Spleen (tissue), 11 donors: Measurements from ENCODE around the gene LYRM7. TPM values are rescaled to one million over a fixed set of nuclear protein-coding genes. Genes with fewer than 3 reads are reported as not detected.
A peak's percentile ranks its signal among the peaks of the same experiment; 100 is the strongest.

Experiments used
- DNase-seq: peaks from one replicate; pipeline ENCODE4 v3.0.0-alpha.2; 2020
- H3K27ac ChIP-seq, 8 donors: fragments of 200-600 bp; sonication (generic) in 7 of 8; 1 replicate in 4 of 8; 2 replicates in 4 of 8; pipeline versions ENCODE4 v1.5.0 to v1.8.0; 2016 to 2021; ENCODE audit warnings: inconsistent platforms in 4 of 8, mild to moderate bottlenecking in 4 of 8, moderate library complexity in 1 of 8
- H3K27me3 ChIP-seq, 7 donors: fragments of 200-600 bp; sonication (generic) in 6 of 7; replicated peaks in 1 of 7; 1 replicate in 4 of 7; 2 replicates in 3 of 7; pipeline versions ENCODE4 v1.5.0 to v1.8.0; 2016 to 2021; ENCODE audit warnings: inconsistent platforms in 3 of 7, mild to moderate bottlenecking in 1 of 7
- H3K36me3 ChIP-seq, 6 donors: fragments of 200-600 bp; sonication (generic) in 5 of 6; 1 replicate in 4 of 6; 2 replicates in 2 of 6; pipeline versions ENCODE4 v1.5.0 to v1.8.0; 2016 to 2021; ENCODE audit warnings: inconsistent platforms in 2 of 6
- H3K4me1 ChIP-seq, 6 donors: fragments of 200-600 bp; sonication (generic) in 5 of 6; 1 replicate in 3 of 6; 2 replicates in 3 of 6; pipeline versions ENCODE4 v1.5.0 to v1.8.0; 2016 to 2021; ENCODE audit warnings: inconsistent platforms in 3 of 6
- H3K4me3 ChIP-seq, 8 donors: fragments of 200-600 bp; sonication (generic) in 7 of 8; 1 replicate in 4 of 8; 2 replicates in 4 of 8; pipeline versions ENCODE4 v1.5.0 to v1.8.0; 2016 to 2021; ENCODE audit warnings: inconsistent platforms in 4 of 8, mild to moderate bottlenecking in 4 of 8, moderate library complexity in 2 of 8
- H3K9me3 ChIP-seq, 8 donors: fragments of 200-600 bp; sonication (generic) in 7 of 8; 1 replicate in 4 of 8; 2 replicates in 4 of 8; pipeline versions ENCODE4 v1.5.0 to v1.8.0; 2016 to 2021; ENCODE audit warnings: inconsistent platforms in 4 of 8
- CTCF ChIP-seq, 11 experiments: fragments of 200-600 bp in 7 of 11; fragments of 450-650 bp in 4 of 11; sonication (generic) in 4 of 11; IDR thresholded peaks in 8 of 11; conservative IDR thresholded peaks in 3 of 11; 1 replicate in 7 of 11; 2 replicates in 4 of 11; pipeline versions ENCODE4 v1.4.0 to v1.8.0; 2016 to 2021; ENCODE audit warnings: antibody characterized with exemption in 11 of 11, inconsistent platforms in 4 of 11, mild to moderate bottlenecking in 1 of 11
- POLR2A ChIP-seq, 3 donors: fragments of 450-650 bp; IDR thresholded peaks; one replicate each; pipeline ENCODE4 v1.5.1; 2017; ENCODE audit warnings: antibody characterized with exemption in 3 of 3, mild to moderate bottlenecking in 1 of 3
- POLR2AphosphoS5 ChIP-seq, 3 donors: sonication (generic); formaldehyde crosslinking; IDR thresholded peaks; one replicate each; pipeline ENCODE4 v1.5.1; 2017; ENCODE audit warnings: antibody characterized with exemption in 3 of 3
- WGBS, 5 donors: extraction: QIAGEN DNeasy Blood & Tissue Kit in 3 of 5; methylation state at CpG; one replicate each; pipeline versions ENCODE4 v1.1.5 to v1.1.7; 2013 to 2018; 5-methylcytosine and 5-hydroxymethylcytosine counted together
- intact Hi-C: fragments of 100-400 bp; cut with DNase I; formaldehyde crosslinking; loops from one replicate; pipeline ENCODE4 v1.15.0; 2023; ENCODE audit warnings: low total_unique reads
- polyA plus RNA-seq, 3 donors: library from polyadenylated mRNA; stranded (reverse); fragments of 200-250 nt; gene quantifications; one replicate each; pipeline ENCODE4 v1.2.1, GENCODE V29; 2013
- total RNA-seq, 7 donors: library from RNA; depleted of rRNA in 3 of 7; stranded (reverse); fragments of >200 nt in 3 of 7; fragmentation: NEBNext Ultra II Directional in 4 of 7; extraction: Animal tissue kit (Norgen Biotek cat#: 25700) in 4 of 7; gene quantifications; one replicate each; pipeline versions ENCODE4 v1.1.0 to v1.2.1, GENCODE V29; 2016 to 2021
- donor health status: healthy with polysubstance abuse.
- donor health status: DM: no; HTN: no; CAD: no; lungs with moderate emphysema.
- donor health status: DM: no; HTN: no; CAD: no.
- donor health status: Bipolar disorder and iron deficiency.
- donor health status: healthy.
- donor health status: DM: no; HTN: no; CAD: no.
- donor health status: DM: yes; HTN: yes; CAD: no.

Gene LYRM7
- total and polyA plus RNA-seq, 10 donors: 3.2 to 13.3 (median 9.0) TPM

- intact Hi-C loops: loop anchor here (10.0 kb wide), 3 partner anchors 97 to 247 kb away; partner anchors contain the start of gene CDC42SE2
- H3K36me3 ChIP-seq: peaks cover 0 to 4% (median 2%) of the 10 kb centered on the region in 6 donors
- H3K27me3 ChIP-seq: no peaks in the 10 kb centered on the region
- H3K4me1 ChIP-seq: peaks cover 33 to 52% (median 41%) of the 10 kb centered on the region in 6 donors
- TF ChIP-seq POLR2AphosphoS5 (IDR thresholded peaks at IDR 0.05) (no peak), CTCF (IDR thresholded peaks at IDR 0.05 in 8 of 11, conservative IDR thresholded peaks at IDR 0.05 in 3 of 11) (no peak), POLR2A (IDR thresholded peaks at IDR 0.05) (no peak)
- 89 to 93% (median 91%) methylated on average over 5 of the region's 5 CpGs for WGBS, 5 donors
- H3K9me3 ChIP-seq: no peaks in the 10 kb centered on the region
- H3K4me3 ChIP-seq: no peak overlapping the region
- DNase-seq: no peak
- H3K27ac ChIP-seq: no peak overlapping the region
Observed at GRCh38 chr5:131167615-131168014, 3.1 kb upstream of the LYRM7 start.

DNA sequence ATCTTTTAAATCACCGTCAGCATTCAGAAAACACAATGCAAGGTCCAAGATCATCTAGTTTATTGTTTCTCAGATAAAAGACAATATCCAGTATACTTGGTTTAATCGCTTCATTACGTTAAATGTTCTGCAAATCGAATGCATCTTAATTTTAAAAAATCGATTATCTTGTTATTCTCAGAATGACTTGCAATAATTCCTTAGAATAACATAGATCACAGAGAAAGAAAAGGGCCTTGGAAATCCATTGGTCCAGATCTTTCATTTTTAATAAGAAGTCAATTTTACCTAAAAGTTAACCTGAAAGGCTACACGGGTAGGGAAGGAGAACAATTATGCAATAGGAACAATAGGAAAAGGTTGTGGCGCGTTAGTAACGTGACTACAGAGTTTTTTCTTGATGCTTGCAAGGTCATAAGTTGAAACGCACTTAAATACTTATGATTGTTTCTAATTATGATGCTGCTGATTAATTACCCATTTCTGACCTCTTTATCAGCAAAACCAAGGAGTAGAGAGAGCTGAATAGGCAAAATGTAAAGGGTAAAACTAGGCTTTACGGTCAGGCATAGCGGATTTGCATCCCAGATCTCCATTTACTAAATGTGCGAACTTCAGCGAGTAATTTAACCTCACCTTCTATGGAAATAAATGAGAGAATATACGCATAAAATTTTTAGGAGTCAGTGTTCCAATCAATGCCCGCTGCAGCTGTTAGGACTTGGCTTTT, 769 bp upstream of the LYRM7 start:
- 31 to 32% (median 32%) methylated on average over 16 of the region's 16 CpGs for WGBS, 5 donors
- DNase-seq: no peak
- no peak for TF ChIP-seq POLR2A (IDR thresholded peaks at IDR 0.05)
- no peaks in the 10 kb centered on the region for H3K27me3 ChIP-seq
- H3K9me3 ChIP-seq: no peaks in the 10 kb centered on the region
- no peaks in the 10 kb centered on the region for H3K36me3 ChIP-seq
- H3K4me3 ChIP-seq: peak overlapping the region; percentile 43 to 72 (median 60)
- H3K4me1 ChIP-seq: peaks cover 24 to 57% (median 30%) of the 10 kb centered on the region in 6 donors
- intact Hi-C loops: loop anchor here (10.0 kb wide), 3 partner anchors 95 to 245 kb away; partner anchors contain the start of gene CDC42SE2
- H3K27ac ChIP-seq: peak overlapping the region; percentile 36 to 91 (median 86)

DNA sequence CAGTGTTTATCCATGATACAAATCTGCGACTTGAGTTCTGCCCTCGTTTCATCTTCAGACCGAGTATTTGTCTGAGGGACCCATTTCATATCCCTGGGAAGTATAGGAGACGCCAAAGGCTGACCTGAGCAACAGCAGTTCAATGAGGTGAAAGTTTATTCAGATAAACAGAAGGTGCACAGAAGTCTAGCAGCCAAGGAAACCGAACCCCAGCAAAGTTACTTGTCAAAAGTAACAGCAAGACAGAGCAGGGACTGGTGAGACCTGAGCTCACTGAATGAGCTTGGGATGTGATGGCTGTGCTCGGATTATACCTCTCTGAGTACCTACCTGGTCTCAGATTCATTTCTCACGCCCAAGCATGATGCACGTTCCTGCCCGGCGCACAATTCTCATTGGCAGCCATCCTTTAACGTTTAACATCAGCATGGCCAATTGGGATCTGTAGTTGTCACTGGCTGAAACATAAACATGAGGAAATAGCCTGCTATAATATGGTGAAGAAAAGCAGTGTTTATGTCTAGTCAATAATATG, 599 bp downstream of the LYRM7 start:
- no peaks in the 10 kb centered on the region for H3K27me3 ChIP-seq
- TF ChIP-seq CTCF (IDR thresholded peaks at IDR 0.05 in 8 of 11, conservative IDR thresholded peaks at IDR 0.05 in 3 of 11): no peak
- TF ChIP-seq POLR2AphosphoS5 (IDR thresholded peaks at IDR 0.05): no peak
- TF ChIP-seq POLR2A (IDR thresholded peaks at IDR 0.05): no peak
- DNase-seq: no peak
- 0 to 9% (median 5%) methylated on average over 11 of the region's 11 CpGs for WGBS, 5 donors
- peak overlapping the region; percentile 65 to 91 (median 86) for H3K27ac ChIP-seq
- intact Hi-C loops: no loop called here
- peaks cover 18 to 46% (median 21%) of the 10 kb centered on the region in 6 donors for H3K4me1 ChIP-seq
- no peaks in the 10 kb centered on the region for H3K36me3 ChIP-seq
- no peaks in the 10 kb centered on the region for H3K9me3 ChIP-seq
- peak overlapping the region; percentile 43 to 72 (median 60) for H3K4me3 ChIP-seq

GRCh38 chr5:131180407-131180806, 9.7 kb downstream of the LYRM7 start:
- no peaks in the 10 kb centered on the region for H3K27me3 ChIP-seq
- peaks cover 0 to 3% (median 0%) of the 10 kb centered on the region in 6 donors for H3K4me1 ChIP-seq
- H3K27ac ChIP-seq: no peak overlapping the region
- TF ChIP-seq CTCF (IDR thresholded peaks at IDR 0.05 in 8 of 11, conservative IDR thresholded peaks at IDR 0.05 in 3 of 11): no peak
- no peak for TF ChIP-seq POLR2AphosphoS5 (IDR thresholded peaks at IDR 0.05)
- TF ChIP-seq POLR2A (IDR thresholded peaks at IDR 0.05): no peak
- no peaks in the 10 kb centered on the region for H3K9me3 ChIP-seq
- DNase-seq: no peak
- H3K36me3 ChIP-seq: peaks cover 0 to 16% (median 0%) of the 10 kb centered on the region in 6 donors
- intact Hi-C loops: no loop called here
- no peak overlapping the region for H3K4me3 ChIP-seq
